ENCODE measurements around the gene FLRT2. TPM values are rescaled to one million over a fixed set of nuclear protein-coding genes. Genes with fewer than 3 reads are reported as not detected.

FLRT2 gene
- polyA plus RNA-seq, 2 of the 4 experiments (the other 2 are of a cell fraction) = 6.8 to 7.5 TPM

DNA sequence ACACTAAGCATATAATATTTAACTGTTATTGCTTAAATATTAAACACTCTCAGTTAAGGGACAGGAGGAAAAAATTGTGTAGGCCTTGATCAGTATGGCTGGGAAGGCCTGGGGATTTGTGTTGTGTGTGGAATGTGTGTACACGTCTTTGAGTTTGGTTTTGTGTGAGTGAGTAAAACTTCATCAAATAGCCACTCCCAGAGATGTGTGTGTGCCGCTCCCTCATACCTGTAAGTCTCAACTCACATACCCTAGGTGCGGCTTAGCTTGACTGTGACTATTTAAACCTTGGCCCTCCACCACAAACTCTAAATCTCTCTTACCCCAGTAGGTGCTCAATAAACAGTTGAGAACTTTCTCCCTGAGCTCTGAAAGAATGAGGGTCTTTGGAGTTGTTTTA is 64.3 kb downstream of the FLRT2 start:
- FAIRE-seq (no peak), DNase-seq (ENCODE audit: low read depth in 1 of 2, low spot score in 1 of 2) (no peak), ATAC-seq (no peak)
- H3K4me2 ChIP-seq = no peak overlapping the region
- 77% methylated on average over 3 of the region's 3 CpGs for WGBS (ENCODE audit: missing lambda C conversion rate)
- ChIA-PET CTCF (no interaction called here), POLR2A (no interaction called here)
- no peak for TF ChIP-seq HDAC2 (IDR thresholded peaks at IDR 0.05)
- TF ChIP-seq, protein P1, sequence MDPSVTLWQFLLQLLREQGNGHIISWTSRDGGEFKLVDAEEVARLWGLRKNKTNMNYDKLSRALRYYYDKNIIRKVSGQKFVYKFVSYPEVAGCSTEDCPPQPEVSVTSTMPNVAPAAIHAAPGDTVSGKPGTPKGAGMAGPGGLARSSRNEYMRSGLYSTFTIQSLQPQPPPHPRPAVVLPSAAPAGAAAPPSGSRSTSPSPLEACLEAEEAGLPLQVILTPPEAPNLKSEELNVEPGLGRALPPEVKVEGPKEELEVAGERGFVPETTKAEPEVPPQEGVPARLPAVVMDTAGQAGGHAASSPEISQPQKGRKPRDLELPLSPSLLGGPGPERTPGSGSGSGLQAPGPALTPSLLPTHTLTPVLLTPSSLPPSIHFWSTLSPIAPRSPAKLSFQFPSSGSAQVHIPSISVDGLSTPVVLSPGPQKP (IDR thresholded peaks at IDR 0.05; ENCODE audit: low read depth, low read length) = no peak
- no peak for TF ChIP-seq MAFK (IDR thresholded peaks at IDR 0.05; ENCODE audit: partially characterized antibody)
- TF ChIP-seq, protein P2, sequence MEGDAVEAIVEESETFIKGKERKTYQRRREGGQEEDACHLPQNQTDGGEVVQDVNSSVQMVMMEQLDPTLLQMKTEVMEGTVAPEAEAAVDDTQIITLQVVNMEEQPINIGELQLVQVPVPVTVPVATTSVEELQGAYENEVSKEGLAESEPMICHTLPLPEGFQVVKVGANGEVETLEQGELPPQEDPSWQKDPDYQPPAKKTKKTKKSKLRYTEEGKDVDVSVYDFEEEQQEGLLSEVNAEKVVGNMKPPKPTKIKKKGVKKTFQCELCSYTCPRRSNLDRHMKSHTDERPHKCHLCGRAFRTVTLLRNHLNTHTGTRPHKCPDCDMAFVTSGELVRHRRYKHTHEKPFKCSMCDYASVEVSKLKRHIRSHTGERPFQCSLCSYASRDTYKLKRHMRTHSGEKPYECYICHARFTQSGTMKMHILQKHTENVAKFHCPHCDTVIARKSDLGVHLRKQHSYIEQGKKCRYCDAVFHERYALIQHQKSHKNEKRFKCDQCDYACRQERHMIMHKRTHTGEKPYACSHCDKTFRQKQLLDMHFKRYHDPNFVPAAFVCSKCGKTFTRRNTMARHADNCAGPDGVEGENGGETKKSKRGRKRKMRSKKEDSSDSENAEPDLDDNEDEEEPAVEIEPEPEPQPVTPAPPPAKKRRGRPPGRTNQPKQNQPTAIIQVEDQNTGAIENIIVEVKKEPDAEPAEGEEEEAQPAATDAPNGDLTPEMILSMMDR (IDR thresholded peaks at IDR 0.05) = no peak
- no peak for TF ChIP-seq ESRRA (IDR thresholded peaks at IDR 0.05; ENCODE audit: borderline replicate concordance, low read length)
- no peak for TF ChIP-seq GATA3 (IDR thresholded peaks at IDR 0.05; ENCODE audit: borderline replicate concordance)
- no peak for TF ChIP-seq ZNF302 (CRISPR knock-in tag; IDR thresholded peaks at IDR 0.05)
- no peak for TF ChIP-seq TP53 (CRISPR knock-in tag; IDR thresholded peaks at IDR 0.05)
- TF ChIP-seq, protein P3, sequence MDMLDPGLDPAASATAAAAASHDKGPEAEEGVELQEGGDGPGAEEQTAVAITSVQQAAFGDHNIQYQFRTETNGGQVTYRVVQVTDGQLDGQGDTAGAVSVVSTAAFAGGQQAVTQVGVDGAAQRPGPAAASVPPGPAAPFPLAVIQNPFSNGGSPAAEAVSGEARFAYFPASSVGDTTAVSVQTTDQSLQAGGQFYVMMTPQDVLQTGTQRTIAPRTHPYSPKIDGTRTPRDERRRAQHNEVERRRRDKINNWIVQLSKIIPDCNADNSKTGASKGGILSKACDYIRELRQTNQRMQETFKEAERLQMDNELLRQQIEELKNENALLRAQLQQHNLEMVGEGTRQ (IDR thresholded peaks at IDR 0.05) = no peak
- no peak for TF ChIP-seq ZC3H11A (IDR thresholded peaks at IDR 0.05)
- no peak for TF ChIP-seq NFE2L2 (conservative IDR thresholded peaks at IDR 0.05; ENCODE audit: low read length)
- TF ChIP-seq, protein P4, sequence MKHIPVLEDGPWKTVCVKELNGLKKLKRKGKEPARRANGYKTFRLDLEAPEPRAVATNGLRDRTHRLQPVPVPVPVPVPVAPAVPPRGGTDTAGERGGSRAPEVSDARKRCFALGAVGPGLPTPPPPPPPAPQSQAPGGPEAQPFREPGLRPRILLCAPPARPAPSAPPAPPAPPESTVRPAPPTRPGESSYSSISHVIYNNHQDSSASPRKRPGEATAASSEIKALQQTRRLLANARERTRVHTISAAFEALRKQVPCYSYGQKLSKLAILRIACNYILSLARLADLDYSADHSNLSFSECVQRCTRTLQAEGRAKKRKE (CRISPR knock-in tag; IDR thresholded peaks at IDR 0.05; ENCODE audit: low read depth) = no peak
- TF ChIP-seq, protein P5, sequence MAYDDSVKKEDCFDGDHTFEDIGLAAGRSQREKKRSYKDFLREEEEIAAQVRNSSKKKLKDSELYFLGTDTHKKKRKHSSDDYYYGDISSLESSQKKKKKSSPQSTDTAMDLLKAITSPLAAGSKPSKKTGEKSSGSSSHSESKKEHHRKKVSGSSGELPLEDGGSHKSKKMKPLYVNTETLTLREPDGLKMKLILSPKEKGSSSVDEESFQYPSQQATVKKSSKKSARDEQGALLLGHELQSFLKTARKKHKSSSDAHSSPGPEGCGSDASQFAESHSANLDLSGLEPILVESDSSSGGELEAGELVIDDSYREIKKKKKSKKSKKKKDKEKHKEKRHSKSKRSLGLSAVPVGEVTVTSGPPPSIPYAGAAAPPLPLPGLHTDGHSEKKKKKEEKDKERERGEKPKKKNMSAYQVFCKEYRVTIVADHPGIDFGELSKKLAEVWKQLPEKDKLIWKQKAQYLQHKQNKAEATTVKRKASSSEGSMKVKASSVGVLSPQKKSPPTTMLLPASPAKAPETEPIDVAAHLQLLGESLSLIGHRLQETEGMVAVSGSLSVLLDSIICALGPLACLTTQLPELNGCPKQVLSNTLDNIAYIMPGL (CRISPR knock-in tag; IDR thresholded peaks at IDR 0.05; ENCODE audit: borderline replicate concordance) = no peak
- no peak for TF ChIP-seq KDM5A (IDR thresholded peaks at IDR 0.05)
- TF ChIP-seq MAZ (IDR thresholded peaks at IDR 0.05; ENCODE audit: borderline replicate concordance, low read depth, low read length) = no peak
- H3K27ac ChIP-seq = no peak overlapping the region
- H3K9me3 ChIP-seq = no peaks in the 10 kb centered on the region; the same call in 2 of the 3 replicates
- H3K4me3 ChIP-seq = no peak overlapping the region
- H3K4me1 ChIP-seq = no peaks in the 10 kb centered on the region

DNA sequence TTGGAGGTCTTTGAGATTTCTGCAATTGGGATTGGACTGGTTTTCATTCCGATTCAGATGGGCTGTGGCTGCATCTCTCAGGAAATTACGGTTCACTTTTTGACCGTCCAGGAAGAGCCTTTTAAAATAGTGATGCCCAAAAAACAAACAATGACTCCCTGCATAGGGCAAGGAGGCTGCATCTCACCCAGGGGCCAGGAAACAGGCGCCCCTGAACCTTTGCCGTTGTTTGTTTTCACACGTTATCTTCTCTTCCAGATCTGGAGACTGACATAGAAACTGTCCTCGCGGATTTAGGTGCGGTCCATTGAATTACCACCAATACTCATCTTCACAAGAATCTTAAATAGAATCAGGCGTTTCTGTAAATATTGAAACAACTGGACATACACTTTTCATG is 66.0 kb downstream of the FLRT2 start:
- TF ChIP-seq, protein P6, sequence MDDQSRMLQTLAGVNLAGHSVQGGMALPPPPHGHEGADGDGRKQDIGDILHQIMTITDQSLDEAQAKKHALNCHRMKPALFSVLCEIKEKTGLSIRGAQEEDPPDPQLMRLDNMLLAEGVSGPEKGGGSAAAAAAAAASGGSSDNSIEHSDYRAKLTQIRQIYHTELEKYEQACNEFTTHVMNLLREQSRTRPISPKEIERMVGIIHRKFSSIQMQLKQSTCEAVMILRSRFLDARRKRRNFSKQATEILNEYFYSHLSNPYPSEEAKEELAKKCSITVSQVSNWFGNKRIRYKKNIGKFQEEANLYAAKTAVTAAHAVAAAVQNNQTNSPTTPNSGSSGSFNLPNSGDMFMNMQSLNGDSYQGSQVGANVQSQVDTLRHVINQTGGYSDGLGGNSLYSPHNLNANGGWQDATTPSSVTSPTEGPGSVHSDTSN (IDR thresholded peaks at IDR 0.05) = no peak
- TF ChIP-seq ZFP36 (IDR thresholded peaks at IDR 0.05; ENCODE audit: borderline replicate concordance, partially characterized antibody) = no peak
- no peak for TF ChIP-seq EHF (CRISPR knock-in tag; IDR thresholded peaks at IDR 0.05)
- no peak for TF ChIP-seq CHD2 (IDR thresholded peaks at IDR 0.05; ENCODE audit: low read length, partially characterized antibody)
- no peak for TF ChIP-seq CBX8 (IDR thresholded peaks at IDR 0.05)
- no peak for TF ChIP-seq ZNF302 (CRISPR knock-in tag; IDR thresholded peaks at IDR 0.05)
- TF ChIP-seq BHLHE40 (IDR thresholded peaks at IDR 0.05; ENCODE audit: low read depth, low read length) = no peak
- TF ChIP-seq NR3C1 (IDR thresholded peaks at IDR 0.05) = no peak
- no peak for TF ChIP-seq EHMT2 (IDR thresholded peaks at IDR 0.05; ENCODE audit: low read depth)
- no peak for TF ChIP-seq EP300 (IDR thresholded peaks at IDR 0.05)
- TF ChIP-seq RARB (CRISPR knock-in tag; IDR thresholded peaks at IDR 0.05) = no peak
- TF ChIP-seq, protein P7, sequence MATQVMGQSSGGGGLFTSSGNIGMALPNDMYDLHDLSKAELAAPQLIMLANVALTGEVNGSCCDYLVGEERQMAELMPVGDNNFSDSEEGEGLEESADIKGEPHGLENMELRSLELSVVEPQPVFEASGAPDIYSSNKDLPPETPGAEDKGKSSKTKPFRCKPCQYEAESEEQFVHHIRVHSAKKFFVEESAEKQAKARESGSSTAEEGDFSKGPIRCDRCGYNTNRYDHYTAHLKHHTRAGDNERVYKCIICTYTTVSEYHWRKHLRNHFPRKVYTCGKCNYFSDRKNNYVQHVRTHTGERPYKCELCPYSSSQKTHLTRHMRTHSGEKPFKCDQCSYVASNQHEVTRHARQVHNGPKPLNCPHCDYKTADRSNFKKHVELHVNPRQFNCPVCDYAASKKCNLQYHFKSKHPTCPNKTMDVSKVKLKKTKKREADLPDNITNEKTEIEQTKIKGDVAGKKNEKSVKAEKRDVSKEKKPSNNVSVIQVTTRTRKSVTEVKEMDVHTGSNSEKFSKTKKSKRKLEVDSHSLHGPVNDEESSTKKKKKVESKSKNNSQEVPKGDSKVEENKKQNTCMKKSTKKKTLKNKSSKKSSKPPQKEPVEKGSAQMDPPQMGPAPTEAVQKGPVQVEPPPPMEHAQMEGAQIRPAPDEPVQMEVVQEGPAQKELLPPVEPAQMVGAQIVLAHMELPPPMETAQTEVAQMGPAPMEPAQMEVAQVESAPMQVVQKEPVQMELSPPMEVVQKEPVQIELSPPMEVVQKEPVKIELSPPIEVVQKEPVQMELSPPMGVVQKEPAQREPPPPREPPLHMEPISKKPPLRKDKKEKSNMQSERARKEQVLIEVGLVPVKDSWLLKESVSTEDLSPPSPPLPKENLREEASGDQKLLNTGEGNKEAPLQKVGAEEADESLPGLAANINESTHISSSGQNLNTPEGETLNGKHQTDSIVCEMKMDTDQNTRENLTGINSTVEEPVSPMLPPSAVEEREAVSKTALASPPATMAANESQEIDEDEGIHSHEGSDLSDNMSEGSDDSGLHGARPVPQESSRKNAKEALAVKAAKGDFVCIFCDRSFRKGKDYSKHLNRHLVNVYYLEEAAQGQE (IDR thresholded peaks at IDR 0.05) = no peak
- no peak for TF ChIP-seq MAFK (IDR thresholded peaks at IDR 0.05; ENCODE audit: partially characterized antibody)
- FAIRE-seq (no peak), DNase-seq (ENCODE audit: low read depth in 1 of 2, low spot score in 1 of 2) (no peak), ATAC-seq (no peak)
- POLR2A ChIA-PET = no interaction called here
- Histone ChIP-seq H3K9me3 (no peaks in the 10 kb centered on the region), H3K4me3 (no peak overlapping the region), H3K4me1 (no peaks in the 10 kb centered on the region), H3K27ac (no peak overlapping the region), H3K4me2 (no peak overlapping the region)
- CTCF ChIA-PET = interaction anchor here (1.5 kb wide), 1 partner anchor 16 kb away, joined by 7 read pairs; no protein-coding TSS in a partner anchor
- WGBS (ENCODE audit: missing lambda C conversion rate) = 69% methylated on average over 10 of the region's 10 CpGs
